Activated T-helper 1 cell treated with anti-CD3 and anti-CD28 coated beads, Interleukin-2, amount 50 U/mL, for 16 hours (primary cell): Measurements from ENCODE around the gene SLC24A3.

Experiments
- DNase-seq, 2 donors: peaks; one replicate each; pipeline ENCODE4 v3.0.0-alpha.2; 2020; ENCODE audit warnings: low read depth in 1 of 2, low spot score in 1 of 2

SLC24A3 gene

DNA sequence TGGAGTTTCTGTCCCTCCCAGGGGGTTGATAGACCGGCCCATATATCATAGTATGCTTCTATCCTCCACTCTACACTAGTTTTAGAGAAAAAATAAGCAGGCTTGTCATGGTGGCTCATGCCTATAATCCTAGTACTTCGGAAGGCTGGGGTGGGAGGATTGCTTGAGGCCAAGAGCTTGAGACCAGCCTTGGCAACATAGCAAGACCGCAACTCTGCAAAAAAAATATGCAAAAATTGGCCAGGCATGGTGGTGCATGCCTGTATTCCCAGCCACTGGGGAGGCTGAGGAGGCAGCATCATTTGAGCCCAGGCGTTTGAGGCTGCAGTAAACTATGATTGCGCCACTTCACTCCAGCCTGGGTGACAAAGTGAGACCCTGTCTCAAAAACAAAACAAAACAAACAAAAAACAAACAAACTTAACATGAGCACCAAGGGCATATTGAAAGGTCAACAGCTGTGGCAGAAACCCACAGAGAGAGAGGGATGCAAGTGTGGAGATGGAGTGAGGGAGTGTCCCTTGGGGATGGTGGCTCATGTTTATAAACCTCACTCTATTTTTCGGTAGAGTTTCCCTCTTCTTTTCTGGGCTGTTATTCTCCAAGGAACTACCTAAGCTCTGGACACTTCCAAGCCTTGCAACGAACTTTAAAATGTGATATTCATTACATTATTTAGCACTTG is 24.1 kb downstream of the SLC24A3 start:
- DNase-seq: no peak

- DNase-seq: no peak
Observed at GRCh38 chr20:19241440-19241839, 29.0 kb downstream of the SLC24A3 start.

DNA sequence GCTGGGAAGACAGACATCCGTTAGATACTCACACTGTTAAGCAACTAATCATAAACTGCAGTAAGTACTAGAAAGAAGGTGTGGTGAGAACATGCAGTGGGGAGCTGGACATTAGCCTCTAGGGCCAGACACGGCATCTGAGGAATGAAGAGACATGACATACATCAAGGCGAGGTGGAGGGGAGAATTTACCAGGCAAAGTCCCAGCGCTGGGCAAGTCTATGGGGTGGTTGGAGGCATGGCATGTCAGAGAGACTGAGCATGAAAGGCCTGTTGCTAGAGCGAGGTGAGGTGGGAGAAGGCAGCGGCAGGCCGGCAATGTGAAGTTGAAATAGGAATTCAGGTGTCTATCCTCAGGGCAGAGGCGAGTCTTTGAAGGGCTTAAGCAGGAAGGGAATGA is 31.8 kb downstream of the SLC24A3 start:
- DNase-seq: no peak

DNA sequence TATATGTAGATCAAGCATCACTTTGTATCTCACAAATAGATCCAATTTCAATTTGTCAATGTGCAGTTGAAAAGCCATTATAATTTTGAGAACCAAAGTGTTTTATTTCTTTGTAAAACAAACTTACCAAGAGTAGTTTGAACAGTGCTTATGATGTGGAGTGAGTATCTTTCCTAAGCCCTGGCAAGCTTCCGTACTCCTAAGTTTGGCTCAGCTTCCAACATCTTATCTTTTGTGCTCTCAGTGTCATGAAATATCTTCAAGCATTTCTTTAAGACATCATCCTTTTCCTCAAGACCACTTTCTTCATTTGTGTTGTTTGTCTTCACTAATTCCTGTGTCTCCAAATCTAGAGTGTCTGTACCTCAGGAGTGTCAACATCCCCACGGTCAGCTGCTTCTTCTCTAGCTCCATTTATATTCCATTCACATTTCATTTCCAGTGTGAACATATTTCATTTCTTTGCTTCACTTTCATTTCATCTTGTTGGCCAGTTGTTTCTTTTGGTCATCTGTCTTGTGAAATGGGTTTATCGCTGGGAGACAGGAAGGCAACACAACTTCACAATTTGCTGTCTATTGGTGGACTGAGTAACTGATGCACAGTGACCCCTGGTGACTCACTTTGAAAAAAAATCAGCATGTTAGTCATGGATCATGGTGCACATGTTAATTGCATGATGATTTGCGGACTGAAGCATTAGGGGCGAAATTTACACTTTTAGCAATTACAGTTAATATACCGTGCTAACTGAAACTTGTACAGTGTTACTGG is 36.9 kb downstream of the SLC24A3 start:
- no peak for DNase-seq

- DNase-seq: no peak
Observed at GRCh38 chr20:19250346-19250745, 37.9 kb downstream of the SLC24A3 start.

DNA sequence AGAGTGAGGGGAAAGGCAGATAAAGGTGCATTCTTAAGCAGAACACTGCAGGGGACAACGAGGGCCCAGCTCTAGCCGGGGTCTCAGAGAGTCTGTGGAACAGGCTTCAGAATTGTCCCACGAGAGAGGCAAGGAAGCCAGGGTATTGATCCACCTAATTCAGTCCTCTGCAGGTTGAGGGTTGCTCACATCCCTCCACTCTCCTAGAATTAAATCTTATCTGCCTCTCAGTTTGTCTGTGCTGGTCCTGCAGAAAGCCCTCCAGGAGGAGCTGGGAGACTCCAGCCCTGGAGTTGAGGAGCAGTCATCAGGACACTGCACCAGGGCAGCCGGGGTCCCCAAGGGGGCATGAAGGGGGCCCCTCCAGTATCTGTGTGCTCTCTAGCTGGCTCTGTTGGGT is 39.1 kb downstream of the SLC24A3 start:
- DNase-seq: no peak

GRCh38 chr20:19251958-19252357 is 39.5 kb downstream of the SLC24A3 start:
- no peak for DNase-seq

- no peak for DNase-seq
Observed at GRCh38 chr20:19252451-19253120, 40.1 kb downstream of the SLC24A3 start.

DNA sequence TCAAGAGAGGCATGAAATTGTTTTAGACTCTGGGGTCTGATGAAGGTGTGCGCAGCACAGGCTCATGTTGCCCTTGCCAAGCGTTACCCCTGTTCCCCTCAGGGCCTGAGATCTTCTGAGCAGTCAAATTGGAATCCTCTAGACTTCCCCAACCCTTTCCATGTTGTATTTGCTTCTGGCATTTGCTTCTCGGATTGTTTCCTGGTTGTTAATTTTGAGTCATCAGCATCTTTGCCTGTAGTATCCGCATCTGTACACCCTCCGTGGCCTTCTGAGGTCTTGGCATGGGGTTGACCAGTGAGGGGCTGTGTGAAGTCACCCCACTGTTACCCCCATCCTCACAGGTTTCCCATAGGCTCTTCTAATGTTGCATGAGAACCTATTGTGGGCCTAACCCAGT is 40.9 kb downstream of the SLC24A3 start:
- no peak for DNase-seq

DNA sequence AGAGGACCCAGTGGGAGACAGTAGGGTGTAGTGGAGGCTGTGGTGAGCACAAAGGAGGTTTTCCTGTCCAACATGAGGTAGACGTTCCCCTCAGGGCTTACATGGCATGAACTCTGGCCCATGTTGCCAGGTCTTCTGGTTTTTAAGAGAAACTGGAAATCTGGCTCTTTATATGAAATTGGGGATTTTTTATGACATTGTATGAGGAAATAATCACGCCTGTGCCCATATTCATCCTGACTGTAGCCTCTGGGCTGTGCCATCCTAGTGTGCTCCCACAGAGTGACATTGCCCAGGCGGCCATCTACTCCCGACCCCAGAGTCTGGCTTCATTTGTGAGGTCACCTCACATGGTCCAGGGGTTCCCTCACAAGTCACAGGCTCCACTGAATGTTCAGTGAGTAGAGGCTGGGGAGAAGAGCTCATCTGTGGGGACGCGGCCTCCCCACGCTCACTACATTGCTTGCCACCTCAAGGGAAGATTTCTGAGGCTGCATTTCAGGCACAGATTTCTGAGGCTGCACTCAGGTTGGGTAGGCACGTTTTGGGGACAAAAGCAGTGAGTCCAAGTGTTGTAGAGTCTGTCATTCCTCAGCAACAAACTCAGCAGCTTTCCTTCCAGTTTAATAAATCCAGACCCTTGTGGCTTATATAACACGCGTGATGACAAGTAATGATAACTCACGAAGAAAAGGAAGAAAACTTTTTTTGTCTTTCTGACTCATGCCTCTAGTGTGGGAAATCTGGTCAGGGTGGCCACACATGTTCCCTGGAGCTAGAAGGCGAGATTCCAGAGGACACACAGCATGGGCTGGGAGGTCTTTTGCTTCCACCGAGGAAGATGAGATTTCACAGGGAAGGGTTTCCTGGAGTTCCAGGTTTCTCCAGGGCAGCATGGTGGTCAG is 41.7 kb downstream of the SLC24A3 start:
- no peak for DNase-seq

DNA sequence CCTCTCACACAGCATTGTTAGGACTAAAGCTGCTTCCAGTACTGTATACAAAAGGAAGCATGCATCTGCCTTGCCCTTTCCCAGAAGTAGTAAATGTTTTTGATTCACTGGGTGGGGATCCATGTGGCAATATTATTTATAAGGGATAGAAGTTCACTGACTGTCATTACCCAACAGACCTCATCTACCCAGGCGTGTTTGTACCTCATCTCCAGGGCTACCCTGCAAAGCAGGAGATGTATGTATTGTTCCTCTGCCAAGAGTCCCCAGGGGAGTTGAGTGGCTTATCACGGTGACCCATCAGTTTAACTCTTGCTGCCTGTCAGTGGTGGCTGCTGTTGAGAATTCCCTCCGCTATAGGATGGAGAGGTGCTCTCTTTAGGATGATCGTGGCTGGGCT is 42.5 kb downstream of the SLC24A3 start:
- DNase-seq: no peak

- no peak for DNase-seq
Observed at GRCh38 chr20:19256085-19256484, 43.6 kb downstream of the SLC24A3 start.

DNA sequence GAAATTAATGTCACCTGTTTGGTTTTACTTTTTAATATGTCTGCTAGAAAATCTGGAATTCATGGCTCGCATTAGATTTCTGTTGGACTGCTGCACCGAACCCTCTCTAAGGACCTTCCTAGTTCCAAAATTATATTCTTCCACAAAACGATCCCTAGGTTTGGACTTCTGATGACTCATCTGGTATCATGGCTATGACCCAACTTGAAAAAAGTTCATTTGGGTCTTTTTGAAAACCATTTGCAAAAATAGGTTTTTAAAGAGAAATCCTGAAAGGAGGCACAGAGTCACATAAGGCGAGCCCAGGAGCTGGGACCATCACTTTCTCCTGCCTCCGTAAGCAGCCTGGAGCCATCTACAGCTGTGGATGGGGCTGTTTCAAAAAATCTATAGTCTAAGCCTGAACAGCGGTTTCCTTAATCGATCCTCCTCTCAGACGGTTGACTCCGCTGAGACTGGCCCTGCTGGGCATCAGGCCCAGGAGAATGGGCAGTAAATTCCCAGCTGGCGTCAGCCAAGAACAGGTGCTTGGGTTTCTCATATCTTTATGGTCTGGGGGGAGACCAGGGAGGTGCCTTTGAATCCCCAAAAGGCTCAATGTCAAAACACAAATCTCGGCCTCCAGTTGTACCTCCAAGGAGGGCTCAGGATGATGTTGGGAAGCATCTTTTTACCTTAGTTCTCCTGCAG is 44.6 kb downstream of the SLC24A3 start:
- DNase-seq: no peak

- DNase-seq: no peak
Observed at GRCh38 chr20:19257865-19258264, 45.4 kb downstream of the SLC24A3 start.

GRCh38 chr20:19259141-19259591 is 46.7 kb downstream of the SLC24A3 start:
- DNase-seq: no peak

- DNase-seq: no peak
Observed at GRCh38 chr20:19260412-19261090, 48.1 kb downstream of the SLC24A3 start.

DNA sequence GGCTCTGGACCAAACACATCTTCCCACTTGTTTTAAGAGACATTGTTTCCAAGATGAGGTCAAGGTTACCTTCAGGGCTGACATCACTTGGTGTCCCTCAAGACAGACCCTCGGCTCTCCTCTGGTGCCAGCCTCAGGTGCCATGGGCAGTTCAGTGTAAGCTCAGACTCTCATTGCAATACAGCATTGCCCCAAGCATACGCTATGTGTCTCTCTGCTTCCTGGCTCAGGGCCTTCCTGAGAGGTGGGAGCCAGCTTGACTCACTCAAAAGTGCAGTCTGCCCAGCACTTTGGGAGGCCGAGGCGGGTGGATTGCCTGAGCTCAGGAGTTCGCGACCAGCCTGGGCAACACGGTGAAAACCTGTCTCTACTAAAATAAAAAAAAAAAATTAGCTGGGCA is 51.7 kb downstream of the SLC24A3 start:
- no peak for DNase-seq

DNA sequence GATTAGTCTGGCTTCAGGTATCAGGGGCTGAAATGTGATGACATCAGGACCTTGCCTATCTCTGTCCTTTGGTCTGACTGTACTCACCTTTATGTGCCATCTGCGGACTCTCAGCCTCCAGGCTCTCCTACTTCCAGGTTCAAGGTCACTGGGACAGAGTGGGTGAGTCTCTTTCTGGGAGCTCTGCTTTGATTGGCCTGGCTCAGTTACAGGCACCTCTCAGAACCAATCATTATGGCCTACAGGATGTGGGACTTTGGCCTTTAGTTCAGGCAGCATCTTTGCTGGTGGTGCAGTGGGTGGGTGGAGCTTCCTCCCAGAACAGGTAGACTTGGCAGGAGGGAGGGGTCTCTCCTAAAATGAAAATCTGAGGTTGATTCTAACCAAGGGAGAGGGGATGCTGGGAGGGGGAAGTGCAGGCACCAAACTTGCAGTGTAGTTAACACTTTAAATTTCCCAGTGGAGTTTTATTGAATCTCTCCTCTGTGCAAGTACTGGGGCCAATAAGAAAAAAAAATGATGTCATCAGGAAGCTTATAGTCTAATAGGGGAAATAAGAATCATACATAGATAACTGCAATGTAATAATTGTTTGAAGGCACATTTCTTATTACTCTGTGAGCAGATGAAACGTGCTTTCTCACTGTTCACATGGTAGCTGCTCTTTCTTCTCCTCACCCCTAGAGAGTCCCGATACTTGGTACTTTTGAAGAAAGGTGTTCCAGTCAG is 53.4 kb downstream of the SLC24A3 start:
- no peak for DNase-seq

GRCh38 chr20:19268426-19268825 is 56.0 kb downstream of the SLC24A3 start:
- DNase-seq: no peak
